Measurements from ENCODE around the gene TMEM272. TPM values are rescaled to one million over a fixed set of nuclear protein-coding genes. Genes with fewer than 3 reads are reported as not detected.
"Not testable (repeated sequence)": the region's sequence is repeated elsewhere in the genome, so short reads cannot be mapped to it uniquely, and the experiment has no call there.

The TMEM272 gene
- total RNA-seq, 1 donor from 2014 or later: 0.12 TPM

- Mint-ChIP-seq H3K36me3 (ENCODE audit: low read depth) (no peaks in the 10 kb centered on the region), H3K4me3 (ENCODE audit: unreplicated experiment) (no peak overlapping the region), H3K27me3 (ENCODE audit: low read depth) (peaks cover 18% of the 10 kb centered on the region), H3K4me1 (ENCODE audit: low read depth) (peaks cover 3% of the 10 kb centered on the region), H3K9me3 (ENCODE audit: low read depth) (no peaks in the 10 kb centered on the region), H3K27ac (ENCODE audit: unreplicated experiment) (no peak overlapping the region)
- DNase-seq (ENCODE audit: low spot score): no peak
- TF ChIP-seq, protein P1, sequence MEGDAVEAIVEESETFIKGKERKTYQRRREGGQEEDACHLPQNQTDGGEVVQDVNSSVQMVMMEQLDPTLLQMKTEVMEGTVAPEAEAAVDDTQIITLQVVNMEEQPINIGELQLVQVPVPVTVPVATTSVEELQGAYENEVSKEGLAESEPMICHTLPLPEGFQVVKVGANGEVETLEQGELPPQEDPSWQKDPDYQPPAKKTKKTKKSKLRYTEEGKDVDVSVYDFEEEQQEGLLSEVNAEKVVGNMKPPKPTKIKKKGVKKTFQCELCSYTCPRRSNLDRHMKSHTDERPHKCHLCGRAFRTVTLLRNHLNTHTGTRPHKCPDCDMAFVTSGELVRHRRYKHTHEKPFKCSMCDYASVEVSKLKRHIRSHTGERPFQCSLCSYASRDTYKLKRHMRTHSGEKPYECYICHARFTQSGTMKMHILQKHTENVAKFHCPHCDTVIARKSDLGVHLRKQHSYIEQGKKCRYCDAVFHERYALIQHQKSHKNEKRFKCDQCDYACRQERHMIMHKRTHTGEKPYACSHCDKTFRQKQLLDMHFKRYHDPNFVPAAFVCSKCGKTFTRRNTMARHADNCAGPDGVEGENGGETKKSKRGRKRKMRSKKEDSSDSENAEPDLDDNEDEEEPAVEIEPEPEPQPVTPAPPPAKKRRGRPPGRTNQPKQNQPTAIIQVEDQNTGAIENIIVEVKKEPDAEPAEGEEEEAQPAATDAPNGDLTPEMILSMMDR (IDR thresholded peaks at IDR 0.05): no peak
Measured at GRCh38 chr13:51825165-51825592, 19.8 kb downstream of the TMEM272 start.

DNA sequence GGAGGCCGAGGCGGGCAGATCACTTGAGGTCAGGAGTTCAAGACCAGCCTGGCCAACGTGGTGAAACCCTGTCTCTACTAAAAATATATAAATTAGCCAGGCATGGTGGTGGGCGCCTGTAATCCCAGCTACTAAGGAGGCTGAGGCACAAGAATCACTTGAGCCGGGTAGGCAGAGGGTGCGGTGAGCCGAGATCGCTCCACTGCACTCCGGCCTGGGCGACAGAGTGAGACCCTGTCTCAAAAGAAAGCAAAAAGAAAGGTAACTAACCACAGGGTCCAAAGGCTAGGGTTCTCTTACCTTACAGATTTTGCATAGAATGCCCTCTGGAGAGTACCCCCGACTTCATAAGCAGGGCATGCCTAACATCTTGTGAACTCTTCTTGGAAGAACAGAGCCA lies 20.3 kb downstream of the TMEM272 start:
- H3K4me3 Mint-ChIP-seq (ENCODE audit: unreplicated experiment); DNase-seq (ENCODE audit: low spot score); H3K4me1 Mint-ChIP-seq (ENCODE audit: low read depth); H3K36me3 Mint-ChIP-seq (ENCODE audit: low read depth); H3K27ac Mint-ChIP-seq (ENCODE audit: unreplicated experiment); H3K9me3 Mint-ChIP-seq (ENCODE audit: low read depth): not testable (repeated sequence)
- peaks cover 20% of the 10 kb centered on the region for H3K27me3 Mint-ChIP-seq (ENCODE audit: low read depth)

- Mint-ChIP-seq H3K4me3 (ENCODE audit: unreplicated experiment) (no peak overlapping the region), H3K27ac (ENCODE audit: unreplicated experiment) (no peak overlapping the region), H3K36me3 (ENCODE audit: low read depth) (no peaks in the 10 kb centered on the region), H3K27me3 (ENCODE audit: low read depth) (peaks cover 22% of the 10 kb centered on the region), H3K9me3 (ENCODE audit: low read depth) (no peaks in the 10 kb centered on the region), H3K4me1 (ENCODE audit: low read depth) (peaks cover 10% of the 10 kb centered on the region)
- no peak for DNase-seq (ENCODE audit: low spot score)
- TF ChIP-seq, protein P1 (IDR thresholded peaks at IDR 0.05): no peak
Measured at GRCh38 chr13:51823863-51824262, 21.1 kb downstream of the TMEM272 start.

GRCh38 chr13:51823359-51823758 lies 21.6 kb downstream of the TMEM272 start:
- H3K36me3 Mint-ChIP-seq (ENCODE audit: low read depth): no peaks in the 10 kb centered on the region

GRCh38 chr13:51822106-51822815 lies 22.7 kb downstream of the TMEM272 start:
- Mint-ChIP-seq H3K27me3 (ENCODE audit: low read depth) (peaks cover 10% of the 10 kb centered on the region), H3K9me3 (ENCODE audit: low read depth) (no peaks in the 10 kb centered on the region), H3K36me3 (ENCODE audit: low read depth) (no peaks in the 10 kb centered on the region), H3K27ac (ENCODE audit: unreplicated experiment) (no peak overlapping the region), H3K4me3 (ENCODE audit: unreplicated experiment) (no peak overlapping the region), H3K4me1 (ENCODE audit: low read depth) (peaks cover 13% of the 10 kb centered on the region)
- DNase-seq (ENCODE audit: low spot score): no peak
- TF ChIP-seq, protein P1 (IDR thresholded peaks at IDR 0.05): no peak

More at GRCh38 chr13:51823359-51823758, 21.6 kb downstream of the TMEM272 start:
- DNase-seq (ENCODE audit: low spot score): no peak
- H3K27me3 Mint-ChIP-seq (ENCODE audit: low read depth): peaks cover 19% of the 10 kb centered on the region
- H3K27ac Mint-ChIP-seq (ENCODE audit: unreplicated experiment): no peak overlapping the region
- no peaks in the 10 kb centered on the region for H3K9me3 Mint-ChIP-seq (ENCODE audit: low read depth)
- peaks cover 13% of the 10 kb centered on the region for H3K4me1 Mint-ChIP-seq (ENCODE audit: low read depth)
- TF ChIP-seq, protein P1 (IDR thresholded peaks at IDR 0.05): no peak
- no peak overlapping the region for H3K4me3 Mint-ChIP-seq (ENCODE audit: unreplicated experiment)

GRCh38 chr13:51821606-51822005 lies 23.4 kb downstream of the TMEM272 start:
- H3K4me1 Mint-ChIP-seq (ENCODE audit: low read depth): peaks cover 13% of the 10 kb centered on the region
- peaks cover 15% of the 10 kb centered on the region for H3K27me3 Mint-ChIP-seq (ENCODE audit: low read depth)
- no peak for DNase-seq (ENCODE audit: low spot score)
- peaks cover 2% of the 10 kb centered on the region for H3K36me3 Mint-ChIP-seq (ENCODE audit: low read depth)
- no peaks in the 10 kb centered on the region for H3K9me3 Mint-ChIP-seq (ENCODE audit: low read depth)
- no peak overlapping the region for H3K4me3 Mint-ChIP-seq (ENCODE audit: unreplicated experiment)
- no peak overlapping the region for H3K27ac Mint-ChIP-seq (ENCODE audit: unreplicated experiment)
- TF ChIP-seq, protein P1 (IDR thresholded peaks at IDR 0.05): no peak
